GM23338 (cell line): ENCODE measurements around the gene MTERF2. TPM values are rescaled to one million over a fixed set of nuclear protein-coding genes. Genes with fewer than 3 reads are reported as not detected.

Source experiments
- ATAC-seq: fragments of 200-7000 bp; cut with Tn5 transposase; 3 replicates; pipeline ENCODE4 v1.9.1; 2020
- DNase-seq: peaks from one replicate; pipeline ENCODE4 v3.0.0-alpha.2; 2015; ENCODE audit warnings: low spot score
- H2AFZ ChIP-seq: fragments of 200-600 bp; sonication (generic); 2 replicates; pipeline ENCODE4 v1.8.0; 2016; ENCODE audit warnings: antibody characterized with exemption, mild to moderate bottlenecking, moderate library complexity
- H3F3A ChIP-seq: fragments of 200-600 bp; sonication (generic); replicated peaks from 2 replicates; pipeline ENCODE4 v1.8.0; 2017; ENCODE audit warnings: antibody characterized with exemption, mixed run types, low read depth
- H3K27ac ChIP-seq: fragments of 200-600 bp; sonication (generic); 2 replicates; pipeline ENCODE4 v1.6.1; 2016; ENCODE audit warnings: low read depth
- H3K27me3 ChIP-seq: fragments of 200-600 bp; sonication (generic); 2 replicates; pipeline ENCODE4 v1.8.0; 2016; ENCODE audit warnings: mild to moderate bottlenecking, mixed run types, moderate library complexity; ENCODE audit not compliant: insufficient read depth
- H3K36me3 ChIP-seq: fragments of 200-600 bp; sonication (generic); 2 replicates; pipeline ENCODE4 v1.8.0; 2016; ENCODE audit warnings: mild to moderate bottlenecking; ENCODE audit not compliant: insufficient read depth
- H3K4me1 ChIP-seq: fragments of 200-600 bp; sonication (generic); 2 replicates; pipeline ENCODE4 v1.8.0; 2016; ENCODE audit warnings: mild to moderate bottlenecking, moderate library complexity; ENCODE audit not compliant: insufficient read depth
- H3K4me2 ChIP-seq: fragments of 200-600 bp; sonication (generic); 2 replicates; pipeline ENCODE4 v1.7.1; 2017; ENCODE audit warnings: mixed run types
- H3K4me3 ChIP-seq: fragments of 200-600 bp; sonication (generic); 2 replicates; pipeline ENCODE4 v1.6.1; 2016; ENCODE audit warnings: mixed run types
- H3K79me2 ChIP-seq: fragments of 200-600 bp; sonication (generic); replicated peaks from 2 replicates; pipeline ENCODE4 v1.8.0; 2017; ENCODE audit warnings: mild to moderate bottlenecking; ENCODE audit not compliant: insufficient read depth
- H3K9me2 ChIP-seq: fragments of 200-600 bp; sonication (generic); 2 replicates; pipeline ENCODE4 v1.8.0; 2017; ENCODE audit not compliant: insufficient read depth
- H4K20me1 ChIP-seq: fragments of 200-600 bp; sonication (generic); replicated peaks from 2 replicates; pipeline ENCODE4 v1.8.0; 2017; ENCODE audit warnings: mild to moderate bottlenecking; ENCODE audit not compliant: insufficient read depth
- H3K27ac Mint-ChIP-seq: 2 replicates; pipeline ENCODE4 v1.8.0; 2020; ENCODE audit warnings: inconsistent platforms, mild to moderate bottlenecking, moderate library complexity, mixed read lengths
- H3K27me3 Mint-ChIP-seq: 3 replicates; pipeline ENCODE4 v1.8.0; 2022; ENCODE audit warnings: low read depth, mild to moderate bottlenecking, moderate library complexity, mixed read lengths, inconsistent platforms; ENCODE audit not compliant: insufficient read depth, poor library complexity
- H3K36me3 Mint-ChIP-seq: 3 replicates; pipeline ENCODE4 v1.8.0; 2021; ENCODE audit warnings: low read depth, mild to moderate bottlenecking, inconsistent platforms, moderate library complexity, mixed read lengths
- H3K4me1 Mint-ChIP-seq: 3 replicates; pipeline ENCODE4 v1.8.0; 2020; ENCODE audit warnings: mild to moderate bottlenecking, inconsistent platforms, mixed read lengths
- H3K4me3 Mint-ChIP-seq: 3 replicates; pipeline ENCODE4 v1.8.0; 2021; ENCODE audit warnings: moderate library complexity, mild to moderate bottlenecking, inconsistent platforms, mixed read lengths
- H3K9me3 Mint-ChIP-seq: 3 replicates; pipeline ENCODE4 v1.8.0; 2020; ENCODE audit warnings: moderate library complexity, mild to moderate bottlenecking, inconsistent platforms, mixed read lengths
- CREB1 ChIP-seq: fragments of 250-450 bp; sonication (Bioruptor Pico); IDR thresholded peaks from 2 replicates; pipeline ENCODE4 v1.5.0; 2020; ENCODE audit warnings: low read depth, mild to moderate bottlenecking, moderate library complexity
- EZH2 ChIP-seq: fragments of 200-600 bp; sonication (generic); IDR thresholded peaks from one replicate; pipeline ENCODE4 v1.8.0; 2017; ENCODE audit warnings: antibody characterized with exemption, mild to moderate bottlenecking, low read depth; ENCODE audit not compliant: unreplicated experiment
- EZH2phosphoT487 ChIP-seq: fragments of 200-600 bp; sonication (generic); IDR thresholded peaks from one replicate; pipeline ENCODE4 v1.8.1; 2018; ENCODE audit warnings: antibody characterized with exemption; ENCODE audit not compliant: unreplicated experiment
- NANOG ChIP-seq: IDR thresholded peaks from 2 replicates; pipeline ENCODE4 v1.6.1; 2016; ENCODE audit warnings: antibody characterized with exemption, borderline replicate concordance
- STAT1 ChIP-seq: IDR thresholded peaks from one replicate; pipeline ENCODE4 v1.6.1; 2016; ENCODE audit warnings: antibody characterized with exemption; ENCODE audit not compliant: unreplicated experiment
- ZNF114 ChIP-seq: fragments of 250-450 bp; sonication (Bioruptor Pico); IDR thresholded peaks from 2 replicates; pipeline ENCODE4 v1.5.0; 2020; ENCODE audit warnings: mild to moderate bottlenecking, moderate library complexity
- ZNF331 ChIP-seq: fragments of 250-450 bp; sonication (Bioruptor Pico); IDR thresholded peaks from 2 replicates; pipeline ENCODE4 v1.5.0; 2020; ENCODE audit warnings: low read depth, mild to moderate bottlenecking, moderate library complexity
- polyA plus RNA-seq: library from polyadenylated mRNA; unstranded; fragments of >200 nt; fragmentation: Nextera tagmentation; extraction: Ambion mirVana; gene quantifications from 2 replicates; pipeline ENCODE4 v1.2.1, GENCODE V29; 2016
- total RNA-seq: library from RNA; depleted of rRNA; stranded (reverse); fragments of >200 nt; shearing (Covaris generic); gene quantifications from 2 replicates; pipeline ENCODE4 v1.2.3, GENCODE V29; 2014
- TF ChIP-seq, protein P1 (sequence below): IDR thresholded peaks from 2 replicates; pipeline ENCODE4 v1.6.1; 2016; ENCODE audit warnings: antibody characterized with exemption
- TF ChIP-seq, protein P2 (sequence below): IDR thresholded peaks from one replicate; pipeline ENCODE4 v1.6.1; 2018; ENCODE audit warnings: antibody characterized with exemption; ENCODE audit not compliant: unreplicated experiment
- TF ChIP-seq, protein P3 (sequence below): fragments of 250-450 bp; sonication (Bioruptor Pico); IDR thresholded peaks from 2 replicates; pipeline ENCODE4 v1.5.0; 2020; ENCODE audit warnings: mild to moderate bottlenecking, moderate library complexity

MTERF2 gene
- total and polyA plus RNA-seq, 2 experiments from 2014 or later, result 9.2 to 11.0 TPM

- Mint-ChIP-seq H3K9me3 (no peaks in the 10 kb centered on the region), H3K4me1 (no peaks in the 10 kb centered on the region), H3K27me3 (no peaks in the 10 kb centered on the region), H3K27ac (no peak overlapping the region), H3K36me3 (peaks cover 10% of the 10 kb centered on the region), H3K4me3 (no peak overlapping the region)
- Histone ChIP-seq H3K27ac (no peak overlapping the region), H4K20me1 (peaks cover 16% of the 10 kb centered on the region), H3K9me2 (0 out of 2 replicates have a peak, but pooled peaks cover 3% of the 10 kb centered on the region), H3K4me1 (no peaks in the 10 kb centered on the region), H3K4me3 (no peak overlapping the region), H2AFZ (no peak overlapping the region), H3F3A (no peaks in the 10 kb centered on the region), H3K79me2 (peaks cover 4% of the 10 kb centered on the region), H3K27me3 (no peaks in the 10 kb centered on the region), H3K36me3 (no peaks in the 10 kb centered on the region), H3K4me2 (no peak overlapping the region)
- TF ChIP-seq ZNF331 (CRISPR knock-in tag) (no peak), NANOG (no peak), EZH2phosphoT487 (no peak), STAT1 (no peak), CREB1 (no peak), ZNF114 (CRISPR knock-in tag) (no peak), EZH2 (no peak)
- TF ChIP-seq, protein P1, sequence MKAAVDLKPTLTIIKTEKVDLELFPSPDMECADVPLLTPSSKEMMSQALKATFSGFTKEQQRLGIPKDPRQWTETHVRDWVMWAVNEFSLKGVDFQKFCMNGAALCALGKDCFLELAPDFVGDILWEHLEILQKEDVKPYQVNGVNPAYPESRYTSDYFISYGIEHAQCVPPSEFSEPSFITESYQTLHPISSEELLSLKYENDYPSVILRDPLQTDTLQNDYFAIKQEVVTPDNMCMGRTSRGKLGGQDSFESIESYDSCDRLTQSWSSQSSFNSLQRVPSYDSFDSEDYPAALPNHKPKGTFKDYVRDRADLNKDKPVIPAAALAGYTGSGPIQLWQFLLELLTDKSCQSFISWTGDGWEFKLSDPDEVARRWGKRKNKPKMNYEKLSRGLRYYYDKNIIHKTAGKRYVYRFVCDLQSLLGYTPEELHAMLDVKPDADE, result no peak
- TF ChIP-seq, protein P2, sequence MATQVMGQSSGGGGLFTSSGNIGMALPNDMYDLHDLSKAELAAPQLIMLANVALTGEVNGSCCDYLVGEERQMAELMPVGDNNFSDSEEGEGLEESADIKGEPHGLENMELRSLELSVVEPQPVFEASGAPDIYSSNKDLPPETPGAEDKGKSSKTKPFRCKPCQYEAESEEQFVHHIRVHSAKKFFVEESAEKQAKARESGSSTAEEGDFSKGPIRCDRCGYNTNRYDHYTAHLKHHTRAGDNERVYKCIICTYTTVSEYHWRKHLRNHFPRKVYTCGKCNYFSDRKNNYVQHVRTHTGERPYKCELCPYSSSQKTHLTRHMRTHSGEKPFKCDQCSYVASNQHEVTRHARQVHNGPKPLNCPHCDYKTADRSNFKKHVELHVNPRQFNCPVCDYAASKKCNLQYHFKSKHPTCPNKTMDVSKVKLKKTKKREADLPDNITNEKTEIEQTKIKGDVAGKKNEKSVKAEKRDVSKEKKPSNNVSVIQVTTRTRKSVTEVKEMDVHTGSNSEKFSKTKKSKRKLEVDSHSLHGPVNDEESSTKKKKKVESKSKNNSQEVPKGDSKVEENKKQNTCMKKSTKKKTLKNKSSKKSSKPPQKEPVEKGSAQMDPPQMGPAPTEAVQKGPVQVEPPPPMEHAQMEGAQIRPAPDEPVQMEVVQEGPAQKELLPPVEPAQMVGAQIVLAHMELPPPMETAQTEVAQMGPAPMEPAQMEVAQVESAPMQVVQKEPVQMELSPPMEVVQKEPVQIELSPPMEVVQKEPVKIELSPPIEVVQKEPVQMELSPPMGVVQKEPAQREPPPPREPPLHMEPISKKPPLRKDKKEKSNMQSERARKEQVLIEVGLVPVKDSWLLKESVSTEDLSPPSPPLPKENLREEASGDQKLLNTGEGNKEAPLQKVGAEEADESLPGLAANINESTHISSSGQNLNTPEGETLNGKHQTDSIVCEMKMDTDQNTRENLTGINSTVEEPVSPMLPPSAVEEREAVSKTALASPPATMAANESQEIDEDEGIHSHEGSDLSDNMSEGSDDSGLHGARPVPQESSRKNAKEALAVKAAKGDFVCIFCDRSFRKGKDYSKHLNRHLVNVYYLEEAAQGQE, result no peak
- DNase-seq (no peak), ATAC-seq (no peak)
These were observed 22.4 kb downstream of the MTERF2 start for GRCh38 chr12:106964526-106964925.

DNA sequence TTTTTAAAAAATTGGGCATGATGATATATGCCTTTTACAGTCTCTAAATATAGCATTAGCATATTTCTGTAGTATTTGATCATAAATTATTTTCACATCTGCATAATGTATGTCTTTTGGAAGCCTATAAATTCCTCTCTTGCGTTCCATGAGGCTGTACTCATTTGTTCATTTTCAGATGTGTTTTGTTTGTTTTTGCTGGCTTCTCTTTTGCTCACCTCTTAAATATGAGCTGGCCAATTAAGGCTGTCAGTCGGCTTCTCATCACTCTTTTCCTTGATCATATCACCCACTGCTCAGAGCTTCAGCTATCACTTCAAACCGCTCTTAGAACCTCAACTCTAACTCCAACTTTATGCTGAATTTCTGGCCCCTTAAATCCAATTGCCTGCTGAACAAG is 24.7 kb downstream of the MTERF2 start:
- H3K27me3 Mint-ChIP-seq, result no peaks in the 10 kb centered on the region
- H3K36me3 ChIP-seq, result no peaks in the 10 kb centered on the region
- H3K4me3 ChIP-seq, result no peak overlapping the region
- no peak overlapping the region for H3K27ac Mint-ChIP-seq
- H2AFZ ChIP-seq, result no peak overlapping the region
- no peaks in the 10 kb centered on the region for H3K9me3 Mint-ChIP-seq
- no peaks in the 10 kb centered on the region for H3K9me2 ChIP-seq
- peaks cover 27% of the 10 kb centered on the region for H3K79me2 ChIP-seq
- 0 out of 2 replicates have a peak, but pooled peaks cover 6% of the 10 kb centered on the region for H3K4me1 ChIP-seq
- H4K20me1 ChIP-seq, result peaks cover 16% of the 10 kb centered on the region
- H3K36me3 Mint-ChIP-seq, result no peaks in the 10 kb centered on the region
- no peak overlapping the region for H3K27ac ChIP-seq
- no peak overlapping the region for H3K4me3 Mint-ChIP-seq
- ATAC-seq (no peak), DNase-seq (no peak)
- H3F3A ChIP-seq, result no peaks in the 10 kb centered on the region
- no peaks in the 10 kb centered on the region for H3K27me3 ChIP-seq
- H3K4me1 Mint-ChIP-seq, result no peaks in the 10 kb centered on the region; the same call in 1 of the 3 replicates
- H3K4me2 ChIP-seq, result no peak overlapping the region
- TF ChIP-seq EZH2, result no peak
- TF ChIP-seq, protein P3, sequence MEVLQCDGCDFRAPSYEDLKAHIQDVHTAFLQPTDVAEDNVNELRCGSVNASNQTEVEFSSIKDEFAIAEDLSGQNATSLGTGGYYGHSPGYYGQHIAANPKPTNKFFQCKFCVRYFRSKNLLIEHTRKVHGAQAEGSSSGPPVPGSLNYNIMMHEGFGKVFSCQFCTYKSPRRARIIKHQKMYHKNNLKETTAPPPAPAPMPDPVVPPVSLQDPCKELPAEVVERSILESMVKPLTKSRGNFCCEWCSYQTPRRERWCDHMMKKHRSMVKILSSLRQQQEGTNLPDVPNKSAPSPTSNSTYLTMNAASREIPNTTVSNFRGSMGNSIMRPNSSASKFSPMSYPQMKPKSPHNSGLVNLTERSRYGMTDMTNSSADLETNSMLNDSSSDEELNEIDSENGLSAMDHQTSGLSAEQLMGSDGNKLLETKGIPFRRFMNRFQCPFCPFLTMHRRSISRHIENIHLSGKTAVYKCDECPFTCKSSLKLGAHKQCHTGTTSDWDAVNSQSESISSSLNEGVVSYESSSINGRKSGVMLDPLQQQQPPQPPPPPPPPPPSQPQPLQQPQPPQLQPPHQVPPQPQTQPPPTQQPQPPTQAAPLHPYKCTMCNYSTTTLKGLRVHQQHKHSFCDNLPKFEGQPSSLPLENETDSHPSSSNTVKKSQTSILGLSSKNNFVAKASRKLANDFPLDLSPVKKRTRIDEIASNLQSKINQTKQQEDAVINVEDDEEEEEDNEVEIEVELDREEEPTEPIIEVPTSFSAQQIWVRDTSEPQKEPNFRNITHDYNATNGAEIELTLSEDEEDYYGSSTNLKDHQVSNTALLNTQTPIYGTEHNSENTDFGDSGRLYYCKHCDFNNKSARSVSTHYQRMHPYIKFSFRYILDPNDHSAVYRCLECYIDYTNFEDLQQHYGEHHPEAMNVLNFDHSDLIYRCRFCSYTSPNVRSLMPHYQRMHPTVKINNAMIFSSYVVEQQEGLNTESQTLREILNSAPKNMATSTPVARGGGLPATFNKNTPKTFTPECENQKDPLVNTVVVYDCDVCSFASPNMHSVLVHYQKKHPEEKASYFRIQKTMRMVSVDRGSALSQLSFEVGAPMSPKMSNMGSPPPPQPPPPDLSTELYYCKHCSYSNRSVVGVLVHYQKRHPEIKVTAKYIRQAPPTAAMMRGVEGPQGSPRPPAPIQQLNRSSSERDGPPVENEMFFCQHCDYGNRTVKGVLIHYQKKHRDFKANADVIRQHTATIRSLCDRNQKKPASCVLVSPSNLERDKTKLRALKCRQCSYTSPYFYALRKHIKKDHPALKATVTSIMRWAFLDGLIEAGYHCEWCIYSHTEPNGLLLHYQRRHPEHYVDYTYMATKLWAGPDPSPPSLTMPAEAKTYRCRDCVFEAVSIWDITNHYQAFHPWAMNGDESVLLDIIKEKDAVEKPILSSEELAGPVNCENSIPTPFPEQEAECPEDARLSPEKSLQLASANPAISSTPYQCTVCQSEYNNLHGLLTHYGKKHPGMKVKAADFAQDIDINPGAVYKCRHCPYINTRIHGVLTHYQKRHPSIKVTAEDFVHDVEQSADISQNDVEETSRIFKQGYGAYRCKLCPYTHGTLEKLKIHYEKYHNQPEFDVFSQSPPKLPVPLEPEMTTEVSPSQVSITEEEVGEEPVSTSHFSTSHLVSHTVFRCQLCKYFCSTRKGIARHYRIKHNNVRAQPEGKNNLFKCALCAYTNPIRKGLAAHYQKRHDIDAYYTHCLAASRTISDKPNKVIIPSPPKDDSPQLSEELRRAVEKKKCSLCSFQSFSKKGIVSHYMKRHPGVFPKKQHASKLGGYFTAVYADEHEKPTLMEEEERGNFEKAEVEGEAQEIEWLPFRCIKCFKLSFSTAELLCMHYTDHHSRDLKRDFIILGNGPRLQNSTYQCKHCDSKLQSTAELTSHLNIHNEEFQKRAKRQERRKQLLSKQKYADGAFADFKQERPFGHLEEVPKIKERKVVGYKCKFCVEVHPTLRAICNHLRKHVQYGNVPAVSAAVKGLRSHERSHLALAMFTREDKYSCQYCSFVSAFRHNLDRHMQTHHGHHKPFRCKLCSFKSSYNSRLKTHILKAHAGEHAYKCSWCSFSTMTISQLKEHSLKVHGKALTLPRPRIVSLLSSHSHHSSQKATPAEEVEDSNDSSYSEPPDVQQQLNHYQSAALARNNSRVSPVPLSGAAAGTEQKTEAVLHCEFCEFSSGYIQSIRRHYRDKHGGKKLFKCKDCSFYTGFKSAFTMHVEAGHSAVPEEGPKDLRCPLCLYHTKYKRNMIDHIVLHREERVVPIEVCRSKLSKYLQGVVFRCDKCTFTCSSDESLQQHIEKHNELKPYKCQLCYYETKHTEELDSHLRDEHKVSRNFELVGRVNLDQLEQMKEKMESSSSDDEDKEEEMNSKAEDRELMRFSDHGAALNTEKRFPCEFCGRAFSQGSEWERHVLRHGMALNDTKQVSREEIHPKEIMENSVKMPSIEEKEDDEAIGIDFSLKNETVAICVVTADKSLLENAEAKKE, result no peak
